ENCODE measurements around the gene FMN1.
"Not testable (repeated sequence)": the region's sequence is repeated elsewhere in the genome, so short reads cannot be mapped to it uniquely, and the experiment has no call there.

Gene FMN1

DNA sequence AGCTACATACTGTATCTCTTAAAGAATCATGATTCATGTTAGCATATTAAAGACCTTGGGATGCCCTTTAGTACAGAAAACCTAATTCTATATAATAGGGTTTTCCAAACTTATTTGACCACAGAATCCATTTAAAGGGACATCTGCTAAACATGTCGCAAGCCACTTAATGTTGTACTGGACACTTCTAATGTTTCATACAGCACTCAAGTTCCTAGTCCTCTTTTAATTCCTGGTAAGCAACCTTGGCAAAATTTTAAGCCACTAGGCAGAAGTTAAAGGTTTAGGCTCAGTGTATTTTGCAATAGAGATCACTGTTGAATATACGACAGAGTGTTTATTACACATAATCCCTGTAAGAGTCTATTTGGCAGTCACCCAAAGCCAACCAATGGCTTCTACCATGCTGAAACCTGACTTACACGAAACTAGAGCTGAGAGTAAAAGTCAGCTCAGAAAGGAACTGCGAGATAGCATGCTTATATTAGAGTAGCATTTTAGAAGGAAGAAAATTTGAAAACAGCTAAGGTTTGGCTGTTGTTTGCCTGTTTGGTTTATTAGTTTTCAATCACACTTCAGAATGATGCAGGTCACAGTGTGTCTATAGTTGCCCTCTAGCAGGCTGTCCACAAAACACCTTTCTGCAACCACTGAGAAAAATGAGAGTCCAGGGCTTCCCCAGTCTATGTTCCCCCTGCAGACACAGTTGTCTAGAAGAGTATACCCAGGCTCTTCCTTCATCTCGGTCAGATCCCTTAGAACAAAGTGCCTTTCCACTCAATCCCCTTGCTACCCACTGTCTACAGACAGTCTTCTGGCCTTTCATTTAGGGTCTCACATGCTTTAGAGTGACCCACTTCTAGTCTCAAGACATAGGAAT lies 104.4 kb downstream of the FMN1 start:
- DNase-seq (ENCODE audit: low spot score), result no peak

DNA sequence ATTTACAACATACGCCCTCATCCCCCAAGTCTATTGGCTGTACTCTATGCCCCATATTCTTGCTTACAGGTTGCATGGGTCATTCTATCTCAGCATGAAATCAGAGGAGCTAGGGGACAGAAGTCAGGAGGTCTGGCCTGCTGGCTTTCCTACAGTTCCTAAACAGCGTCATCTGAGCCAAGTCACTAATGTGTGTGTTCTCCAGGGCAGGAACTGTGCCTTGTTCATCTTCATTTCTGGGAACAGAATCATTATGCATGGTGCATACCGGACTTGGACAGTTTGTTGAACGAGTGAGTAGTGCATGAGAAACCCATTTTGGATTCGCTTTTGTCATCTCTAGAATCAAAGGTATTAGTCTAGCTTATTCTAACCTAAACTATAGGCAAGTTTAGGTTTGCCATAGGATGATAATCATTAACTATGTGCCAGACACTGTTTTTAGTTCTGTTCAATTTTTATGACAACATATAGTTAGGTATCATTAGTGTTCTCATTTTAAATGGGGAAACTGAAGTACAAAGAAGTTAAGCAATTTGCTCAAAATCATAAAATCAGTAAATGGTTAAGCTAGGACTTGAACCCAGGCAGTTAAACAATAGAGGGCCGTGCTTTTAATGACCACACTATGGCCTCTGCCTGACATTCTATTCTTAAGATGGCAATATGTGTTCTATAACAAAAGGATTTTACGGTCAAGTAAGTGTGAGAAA lies 105.2 kb downstream of the FMN1 start:
- no peak for DNase-seq (ENCODE audit: low spot score)

DNA sequence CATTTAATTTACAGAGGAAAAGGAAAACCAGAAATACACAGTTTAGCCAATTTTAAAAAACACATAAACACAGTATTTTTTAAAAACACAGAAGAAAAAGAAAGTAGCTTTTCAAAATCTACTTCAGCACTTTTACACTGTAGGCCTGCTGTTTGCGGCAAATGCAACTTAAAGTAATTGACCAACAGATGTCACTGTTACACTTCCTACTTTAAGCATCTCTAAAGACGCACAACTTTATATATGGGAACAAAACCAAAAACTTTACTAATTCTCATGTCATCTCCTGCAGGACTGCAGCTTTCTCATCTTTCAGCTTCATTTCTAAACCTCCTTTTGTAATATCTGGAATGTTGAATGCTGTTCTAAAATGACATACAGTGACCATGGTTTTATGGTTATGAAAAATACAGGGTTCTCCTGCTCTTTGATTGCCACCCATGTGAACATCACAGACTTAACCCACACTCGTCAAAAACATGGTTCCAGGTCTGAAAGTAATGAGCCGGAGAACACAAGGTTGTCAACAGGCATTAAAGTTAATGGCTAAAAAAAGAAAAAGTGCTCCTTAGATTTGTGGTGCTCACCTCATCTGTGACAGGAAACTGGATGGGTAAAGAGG lies 107.9 kb downstream of the FMN1 start:
- peak; percentile 66 for DNase-seq (ENCODE audit: low spot score)

- DNase-seq (ENCODE audit: low spot score), result no peak
Measured at GRCh38 chr15:33084661-33085060, 109.9 kb downstream of the FMN1 start.

DNA sequence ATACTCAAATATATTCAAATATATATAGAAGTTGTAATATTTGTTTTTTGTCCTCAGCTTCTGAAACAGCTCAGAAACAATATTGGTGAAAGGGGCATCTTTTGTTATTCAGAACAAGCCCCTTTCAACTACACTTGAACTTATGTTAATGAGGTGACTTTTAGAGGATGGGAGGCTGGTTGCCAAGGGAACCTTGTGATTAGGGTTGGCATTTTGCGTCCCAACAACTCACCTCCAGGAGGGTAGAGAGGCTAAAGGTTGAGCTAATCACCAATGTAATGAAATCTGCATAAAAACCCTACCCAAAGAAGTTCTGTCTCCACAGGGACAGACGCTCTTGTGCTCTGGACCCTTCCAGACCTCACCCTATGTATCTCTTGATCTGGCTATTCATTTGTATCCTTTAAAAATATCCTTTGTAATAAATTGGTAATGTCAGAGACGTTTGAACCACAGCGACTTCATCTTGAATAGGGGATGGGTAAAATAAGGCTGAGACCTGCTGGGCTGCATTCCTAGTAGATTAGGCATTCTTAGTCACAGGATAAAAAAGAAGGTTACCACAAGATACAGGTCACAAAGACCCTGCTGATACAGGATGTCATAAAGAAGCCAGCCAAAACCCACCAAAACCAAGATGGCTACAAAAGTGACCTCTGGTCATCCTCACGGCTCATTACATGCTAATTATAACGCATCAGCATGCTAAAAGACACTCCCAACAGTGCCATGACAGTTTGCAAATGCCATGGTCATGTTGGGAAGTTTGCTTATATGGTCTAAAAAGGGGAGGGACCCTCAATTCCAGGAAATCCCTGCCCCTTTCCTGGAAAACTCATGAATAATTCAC lies 111.1 kb downstream of the FMN1 start:
- peak; percentile 88 for DNase-seq (ENCODE audit: low spot score)

DNA sequence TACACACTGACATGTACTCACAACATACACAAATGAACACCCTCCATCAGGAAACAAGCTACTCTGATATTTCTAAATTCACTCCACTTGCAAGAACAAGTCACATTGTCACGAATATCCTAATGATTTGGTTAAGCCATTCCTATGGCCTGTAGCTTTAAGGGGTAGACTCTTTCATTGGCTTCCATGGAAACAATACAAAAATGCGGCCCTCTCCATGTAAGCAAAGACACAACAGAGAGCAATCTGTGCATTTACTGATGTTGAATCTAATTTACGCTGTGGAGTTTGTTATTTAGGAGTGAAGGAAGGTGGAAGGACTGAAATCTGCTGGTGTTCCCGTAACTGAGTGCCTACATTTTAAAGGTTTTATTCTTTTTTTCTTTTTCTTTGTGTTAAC lies 114.5 kb downstream of the FMN1 start:
- DNase-seq (ENCODE audit: low spot score), result no peak

GRCh38 chr15:33078607-33079006 lies 115.9 kb downstream of the FMN1 start:
- DNase-seq (ENCODE audit: low spot score), result no peak

GRCh38 chr15:33076937-33077336 lies 117.6 kb downstream of the FMN1 start:
- no peak for DNase-seq (ENCODE audit: low spot score)

- DNase-seq (ENCODE audit: low spot score), result peak; percentile 20
Measured at GRCh38 chr15:33074942-33075341, 119.6 kb downstream of the FMN1 start.

- no peak for DNase-seq (ENCODE audit: low spot score)
Measured at GRCh38 chr15:33074212-33074611, 120.3 kb downstream of the FMN1 start.

DNA sequence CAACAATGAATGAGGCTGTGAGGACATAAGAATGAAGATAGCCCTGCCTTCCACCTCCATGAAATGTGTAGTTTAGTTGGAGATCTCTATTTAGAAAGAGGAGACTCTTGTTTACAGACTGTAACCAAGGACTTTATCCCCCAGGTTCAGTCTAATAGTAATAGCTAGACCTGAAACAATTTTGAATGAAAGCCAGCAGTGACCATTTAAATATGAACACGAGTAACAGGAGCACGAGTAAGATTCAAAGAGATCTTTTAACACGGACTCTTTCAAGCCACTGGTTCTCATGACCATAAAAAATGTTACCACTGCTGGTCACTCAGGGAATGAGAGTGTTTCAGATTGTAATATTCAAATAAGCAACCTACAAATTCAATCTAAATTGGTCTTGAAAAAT lies 123.1 kb downstream of the FMN1 start:
- no peak for DNase-seq (ENCODE audit: low spot score)

GRCh38 chr15:33069903-33070302 lies 124.6 kb downstream of the FMN1 start:
- not testable (repeated sequence) for DNase-seq (ENCODE audit: low spot score)

DNA sequence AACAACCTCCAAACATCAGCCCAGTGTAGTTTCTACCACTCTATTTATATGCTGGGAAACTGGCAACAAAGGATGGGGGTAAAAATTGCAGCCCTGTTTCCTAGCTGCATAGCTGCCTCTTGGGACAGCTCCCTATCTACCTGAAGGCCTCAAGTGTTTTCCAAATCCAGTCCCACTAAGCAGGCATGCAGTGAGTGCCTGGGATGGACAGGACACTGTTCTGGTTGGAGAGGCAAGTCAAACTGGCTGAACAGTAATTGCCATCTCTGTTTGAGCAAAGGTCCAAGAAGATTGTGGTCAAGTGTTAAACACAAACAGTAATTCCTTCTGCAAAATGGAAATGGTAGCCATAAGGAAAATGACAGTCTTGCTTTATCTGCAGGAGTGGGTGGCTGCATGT lies 125.4 kb downstream of the FMN1 start:
- no peak for DNase-seq (ENCODE audit: low spot score)

GRCh38 chr15:33068511-33068990 lies 126.0 kb downstream of the FMN1 start:
- peak; percentile 96 for DNase-seq (ENCODE audit: low spot score)

GRCh38 chr15:33068007-33068481 lies 126.5 kb downstream of the FMN1 start:
- peak; percentile 89 for DNase-seq (ENCODE audit: low spot score)

GRCh38 chr15:33067456-33067855 lies 127.1 kb downstream of the FMN1 start:
- DNase-seq (ENCODE audit: low spot score), result peak; percentile 36

DNA sequence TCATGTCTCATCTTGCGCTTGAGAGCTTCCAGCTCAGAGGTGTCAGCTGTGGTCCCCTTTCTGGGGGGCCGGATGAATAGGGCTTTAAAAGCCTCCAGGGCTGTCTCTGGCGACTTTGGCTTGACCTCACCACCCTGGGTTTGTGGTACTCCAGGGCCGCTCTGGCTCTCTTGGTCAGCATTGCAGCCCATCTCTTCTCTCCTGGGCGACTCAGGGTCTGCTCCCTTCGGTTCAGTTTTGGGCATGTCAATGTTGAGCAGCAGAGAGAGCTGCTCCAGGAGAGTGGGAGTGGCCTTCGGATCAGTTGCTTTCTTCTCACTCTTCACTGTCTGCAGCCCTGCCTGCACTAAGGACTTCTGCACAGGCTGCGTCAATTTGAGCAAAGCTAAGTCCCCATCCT lies 127.9 kb downstream of the FMN1 start:
- DNase-seq (ENCODE audit: low spot score), result no peak

DNA sequence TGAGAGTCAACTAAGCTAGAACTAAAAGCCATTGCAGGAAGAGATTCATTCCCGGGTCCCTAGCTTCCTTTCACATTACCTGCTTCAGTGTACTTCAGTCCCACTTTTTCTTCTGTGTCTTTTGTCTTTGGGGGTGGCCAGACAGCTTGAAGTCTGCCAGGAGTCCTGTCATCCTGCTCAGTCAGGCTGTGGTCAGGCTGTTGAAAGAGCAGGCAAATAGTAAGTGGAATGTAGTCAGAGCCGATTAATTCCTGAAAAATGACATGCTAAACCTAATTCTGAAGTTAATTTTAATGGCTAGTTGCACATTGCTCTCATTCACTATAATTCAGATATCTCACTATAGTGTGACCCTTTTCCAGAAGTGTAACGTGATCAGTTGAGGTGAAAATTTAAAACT lies 129.6 kb downstream of the FMN1 start:
- peak; percentile 56 for DNase-seq (ENCODE audit: low spot score)

DNA sequence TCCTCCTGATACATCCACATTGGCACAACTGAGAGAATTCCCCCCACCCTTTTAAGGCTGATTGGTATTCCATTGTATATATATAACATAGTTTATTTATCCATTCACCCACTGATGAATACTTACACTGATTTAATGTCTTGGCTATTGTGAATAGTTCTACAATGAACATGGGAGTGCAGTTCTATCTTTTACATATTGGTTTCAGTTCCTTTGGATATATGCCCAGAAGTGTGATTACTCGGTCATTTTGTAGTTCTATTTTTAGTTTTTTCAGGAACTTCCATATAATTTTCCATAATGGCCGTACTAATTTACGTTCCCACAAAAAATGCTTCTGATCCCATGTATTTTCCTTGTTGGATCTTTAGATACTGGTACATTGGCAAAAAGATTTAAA lies 135.3 kb downstream of the FMN1 start:
- DNase-seq (ENCODE audit: low spot score), result no peak

DNA sequence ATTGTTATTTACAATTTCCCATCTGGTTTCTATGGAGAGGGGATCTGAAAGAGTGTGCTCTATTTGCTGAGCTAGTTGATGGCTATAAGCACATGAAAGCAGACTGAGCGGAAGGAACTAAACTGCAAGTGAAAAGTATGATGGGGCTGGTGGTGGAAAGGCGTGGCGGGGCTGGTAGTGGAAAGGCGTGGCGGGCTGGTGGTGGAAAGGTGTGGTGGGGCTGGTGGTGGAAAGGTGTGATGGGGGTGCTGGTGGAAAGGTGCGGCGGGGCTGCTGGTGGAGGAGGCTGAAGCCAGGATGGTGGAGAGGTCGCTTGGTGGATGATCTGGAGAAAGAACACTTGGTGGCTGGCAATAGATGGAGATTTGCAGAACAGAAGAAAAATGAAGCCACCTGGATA lies 136.7 kb downstream of the FMN1 start:
- no peak for DNase-seq (ENCODE audit: low spot score)

DNA sequence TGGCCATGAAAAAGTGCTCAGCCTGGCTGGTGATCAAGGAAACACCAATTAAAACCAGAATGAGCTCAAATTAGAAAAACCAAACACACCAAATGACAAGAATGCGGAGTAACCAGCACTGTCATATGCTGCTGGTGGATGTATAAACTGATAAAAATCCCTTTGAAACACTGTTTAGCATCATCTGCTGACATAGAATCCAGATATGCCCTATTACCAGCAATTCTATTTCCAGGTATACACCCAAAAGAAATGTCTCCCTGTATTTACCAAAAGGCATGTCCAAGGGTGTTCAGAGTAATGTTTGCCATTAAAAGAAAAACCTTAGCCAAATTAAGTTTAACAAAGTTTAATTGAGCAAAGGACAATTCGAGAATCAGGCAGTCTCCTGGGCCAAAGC lies 138.6 kb downstream of the FMN1 start:
- no peak for DNase-seq (ENCODE audit: low spot score)

- DNase-seq (ENCODE audit: low spot score), result no peak
Measured at GRCh38 chr15:33051528-33051927, 143.0 kb downstream of the FMN1 start.
